T-helper 17 cell (primary cell): ENCODE results near the gene GPD1L. TPM values are rescaled to one million over a fixed set of nuclear protein-coding genes. Genes with fewer than 3 reads are reported as not detected.
A peak's percentile ranks its signal among the peaks of the same experiment; 100 is the strongest.
"Not testable (repeated sequence)": the region's sequence is repeated elsewhere in the genome, so short reads cannot be mapped to it uniquely, and the experiment has no call there.

Experiments used
- ATAC-seq: fragments of 150-1000 bp; cut with Tn5 transposase; 2 replicates; pipeline ENCODE4 v1.10.0; 2021; ENCODE audit warnings: mild to moderate bottlenecking, moderate library complexity
- DNase-seq, 3 donors: peaks; one replicate each; pipeline versions ENCODE4 v3.0.0 to v3.0.0-alpha.2; 2020 to 2021
- H3K9me3 ChIP-seq: one replicate; pipeline ENCODE4 v1.7.0; 2013; ENCODE audit warnings: low read length, mild to moderate bottlenecking; ENCODE audit not compliant: control insufficient read depth, poor library complexity, severe bottlenecking
- H3K27ac Mint-ChIP-seq: one replicate; pipeline ENCODE4 v1.8.0; 2022; ENCODE audit warnings: mild to moderate bottlenecking, moderate library complexity, mixed read lengths
- H3K27me3 Mint-ChIP-seq: one replicate; pipeline ENCODE4 v1.8.0; 2022; ENCODE audit warnings: mixed read lengths
- H3K36me3 Mint-ChIP-seq: one replicate; pipeline ENCODE4 v1.8.0; 2022; ENCODE audit warnings: low read depth, mixed read lengths
- H3K4me1 Mint-ChIP-seq: one replicate; pipeline ENCODE4 v1.8.0; 2022; ENCODE audit warnings: mild to moderate bottlenecking, mixed read lengths
- H3K4me3 Mint-ChIP-seq: one replicate; pipeline ENCODE4 v1.8.0; 2022; ENCODE audit warnings: mild to moderate bottlenecking, moderate library complexity, mixed read lengths
- total RNA-seq, 4 donors: library from RNA in 2 of 4; stranded (reverse) in 2 of 4; gene quantifications; one replicate each; pipeline ENCODE4 v1.2.3 and lab custom pipeline; 2022 to 2026

The GPD1L gene
- total RNA-seq (10 to 100 TPM; 24.1 to 32.6 TPM), total RNA-seq (lab: John Stamatoyannopoulos, UW) (52.0 to 54.5 reads per million in 2 donors)

DNA sequence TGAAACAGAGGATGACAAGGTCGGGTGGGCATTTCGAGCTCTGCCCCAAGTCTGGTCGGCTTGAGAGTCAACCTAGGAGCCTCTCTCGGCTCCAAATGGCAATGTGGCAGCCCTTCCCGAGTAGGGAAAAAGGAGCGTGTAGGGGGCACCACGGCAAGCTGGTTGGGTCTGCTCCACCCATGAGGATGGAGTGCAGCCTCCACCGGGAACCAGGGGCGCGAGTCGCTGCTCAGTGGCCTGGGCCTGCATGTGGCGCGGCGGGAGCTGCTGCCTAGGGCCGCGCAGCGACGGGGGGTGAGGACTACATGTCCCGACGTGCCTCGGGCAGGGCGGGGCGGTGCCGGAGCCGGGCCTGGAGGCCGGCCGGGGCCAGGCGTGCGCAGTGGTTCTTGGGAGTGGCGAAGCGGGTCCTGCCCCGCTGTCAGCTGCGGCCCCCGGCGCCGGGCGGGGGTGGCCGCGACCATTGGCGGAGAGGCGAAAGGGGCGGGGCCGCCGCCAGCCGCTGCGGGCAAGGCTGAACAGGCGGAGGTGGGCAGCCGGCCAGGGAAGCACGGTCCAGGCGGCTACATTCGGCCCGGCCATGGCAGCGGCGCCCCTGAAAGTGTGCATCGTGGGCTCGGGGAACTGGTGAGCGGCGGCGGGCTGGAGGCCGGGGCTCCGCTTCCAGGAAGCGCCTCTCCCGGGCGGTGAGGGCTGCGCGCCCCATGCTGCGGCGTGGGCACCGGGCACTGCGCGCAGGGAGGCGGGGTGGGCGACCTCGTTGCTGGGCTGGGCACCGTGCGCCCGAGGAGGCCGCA is at the start of gene GPD1L:
GPD1L (plus strand) TSS at position 489 of the 797 bp plus-strand sequence; CDS start at position 581, 92 bp downstream.
- ATAC-seq (peak; percentile 99), DNase-seq (peak; percentile 87 to 92 (median 87))
- peaks cover 22% of the 10 kb centered on the region for H3K4me1 Mint-ChIP-seq
- peak within 1 kb of the TSS; percentile 95 for H3K4me3 Mint-ChIP-seq
- peak within 1 kb of the TSS; percentile 82 for H3K27ac Mint-ChIP-seq
- no peaks in the 10 kb centered on the region for H3K9me3 ChIP-seq
- no peaks in the 10 kb centered on the region for H3K27me3 Mint-ChIP-seq
- H3K36me3 Mint-ChIP-seq = no peaks in the 10 kb centered on the region

DNA sequence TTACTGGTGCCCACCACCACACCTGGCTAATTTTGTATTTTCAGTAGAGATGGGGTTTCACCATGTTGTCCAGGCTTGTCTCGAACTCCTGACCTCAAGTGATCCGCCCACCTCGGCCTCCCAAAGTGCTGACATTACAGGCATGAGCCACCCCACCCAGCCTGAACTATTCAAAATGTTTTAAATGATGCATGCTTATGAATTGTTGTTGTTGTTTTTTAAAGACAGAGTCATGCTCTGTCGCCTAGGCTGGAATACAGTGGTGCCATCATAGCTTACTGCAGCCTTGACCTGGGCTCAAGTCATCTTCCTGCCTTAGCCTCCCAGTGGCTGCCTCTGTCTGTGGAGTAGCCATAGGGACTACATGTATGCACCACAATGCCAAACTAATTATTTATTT is 48.0 kb upstream of the GPD1L start:
- not testable (repeated sequence) for H3K4me1 Mint-ChIP-seq, DNase-seq, H3K27ac Mint-ChIP-seq, H3K9me3 ChIP-seq, ATAC-seq, H3K4me3 Mint-ChIP-seq, H3K36me3 Mint-ChIP-seq
- H3K27me3 Mint-ChIP-seq = peaks cover 18% of the 10 kb centered on the region

DNA sequence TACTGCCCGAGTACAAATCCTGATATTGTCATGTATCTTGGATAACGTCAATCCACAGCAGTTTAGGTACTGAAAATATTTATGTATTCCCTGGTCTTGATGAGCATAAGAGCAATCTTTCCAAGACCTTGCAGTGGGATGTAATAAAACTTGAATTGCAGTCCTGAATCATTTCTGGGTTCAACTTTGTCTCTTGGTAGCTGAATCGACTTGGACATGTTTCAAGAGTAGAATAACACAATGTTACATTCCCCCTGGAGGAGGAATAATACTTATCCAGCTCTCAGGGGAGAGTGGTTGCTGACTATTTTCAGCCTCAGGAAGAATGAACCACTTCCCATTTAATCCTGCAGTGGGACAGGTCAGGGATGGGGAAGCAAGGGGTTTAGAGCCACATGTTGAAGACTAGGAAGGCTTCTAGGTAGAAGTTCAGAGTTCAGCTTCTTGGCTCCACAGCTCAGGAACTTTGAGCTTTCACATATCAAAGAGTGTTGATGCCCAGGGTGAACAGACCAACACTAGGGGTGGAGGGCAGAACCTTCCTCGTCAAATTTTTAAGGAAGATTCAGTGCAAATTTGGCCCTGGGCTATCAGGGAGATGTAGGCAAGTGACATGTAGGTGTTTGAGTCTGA is 43.4 kb upstream of the GPD1L start:
- no peak for DNase-seq
- H3K9me3 ChIP-seq = no peaks in the 10 kb centered on the region
- ATAC-seq = no peak
- no peak overlapping the region for H3K4me3 Mint-ChIP-seq
- peaks cover 3% of the 10 kb centered on the region for H3K36me3 Mint-ChIP-seq
- no peaks in the 10 kb centered on the region for H3K4me1 Mint-ChIP-seq
- H3K27me3 Mint-ChIP-seq = no peaks in the 10 kb centered on the region
- H3K27ac Mint-ChIP-seq = no peak overlapping the region

- H3K36me3 Mint-ChIP-seq = no peaks in the 10 kb centered on the region
- no peaks in the 10 kb centered on the region for H3K4me1 Mint-ChIP-seq
- H3K4me3 Mint-ChIP-seq = no peak overlapping the region
- ATAC-seq = no peak
- no peak for DNase-seq
- H3K9me3 ChIP-seq = no peaks in the 10 kb centered on the region
- H3K27me3 Mint-ChIP-seq = no peaks in the 10 kb centered on the region
- H3K27ac Mint-ChIP-seq = no peak overlapping the region
These were observed 39.7 kb upstream of the GPD1L start for GRCh38 chr3:32066686-32067085.

- ATAC-seq, H3K4me3 Mint-ChIP-seq, H3K27me3 Mint-ChIP-seq, H3K9me3 ChIP-seq, H3K36me3 Mint-ChIP-seq, H3K27ac Mint-ChIP-seq, DNase-seq, H3K4me1 Mint-ChIP-seq: not testable (repeated sequence)
These were observed 32.2 kb upstream of the GPD1L start for GRCh38 chr3:32074194-32074593.

DNA sequence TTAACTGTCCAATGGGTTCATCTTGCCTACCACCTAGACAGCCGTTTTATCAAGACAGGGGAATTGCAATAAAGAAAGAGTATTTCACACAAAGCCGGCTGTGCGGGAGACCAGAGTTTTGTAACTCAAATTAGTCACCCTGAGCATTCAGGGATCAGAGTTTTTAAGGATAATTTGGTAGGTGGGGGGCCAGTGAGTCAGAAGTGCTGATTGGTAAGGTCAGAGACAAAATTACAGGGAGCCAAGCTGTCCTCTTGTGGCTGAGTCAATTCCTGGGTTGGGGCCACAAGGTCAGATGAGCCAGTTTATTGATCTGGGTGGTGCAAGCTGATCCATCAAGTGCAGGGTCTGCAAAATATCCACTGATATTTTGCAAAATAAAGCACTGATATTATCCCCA is 29.9 kb upstream of the GPD1L start:
- DNase-seq = no peak
- no peak overlapping the region for H3K27ac Mint-ChIP-seq
- H3K27me3 Mint-ChIP-seq = peaks cover 6% of the 10 kb centered on the region
- H3K36me3 Mint-ChIP-seq = peaks cover 4% of the 10 kb centered on the region
- no peak for ATAC-seq
- H3K9me3 ChIP-seq = no peaks in the 10 kb centered on the region
- H3K4me1 Mint-ChIP-seq = no peaks in the 10 kb centered on the region
- H3K4me3 Mint-ChIP-seq = no peak overlapping the region

DNA sequence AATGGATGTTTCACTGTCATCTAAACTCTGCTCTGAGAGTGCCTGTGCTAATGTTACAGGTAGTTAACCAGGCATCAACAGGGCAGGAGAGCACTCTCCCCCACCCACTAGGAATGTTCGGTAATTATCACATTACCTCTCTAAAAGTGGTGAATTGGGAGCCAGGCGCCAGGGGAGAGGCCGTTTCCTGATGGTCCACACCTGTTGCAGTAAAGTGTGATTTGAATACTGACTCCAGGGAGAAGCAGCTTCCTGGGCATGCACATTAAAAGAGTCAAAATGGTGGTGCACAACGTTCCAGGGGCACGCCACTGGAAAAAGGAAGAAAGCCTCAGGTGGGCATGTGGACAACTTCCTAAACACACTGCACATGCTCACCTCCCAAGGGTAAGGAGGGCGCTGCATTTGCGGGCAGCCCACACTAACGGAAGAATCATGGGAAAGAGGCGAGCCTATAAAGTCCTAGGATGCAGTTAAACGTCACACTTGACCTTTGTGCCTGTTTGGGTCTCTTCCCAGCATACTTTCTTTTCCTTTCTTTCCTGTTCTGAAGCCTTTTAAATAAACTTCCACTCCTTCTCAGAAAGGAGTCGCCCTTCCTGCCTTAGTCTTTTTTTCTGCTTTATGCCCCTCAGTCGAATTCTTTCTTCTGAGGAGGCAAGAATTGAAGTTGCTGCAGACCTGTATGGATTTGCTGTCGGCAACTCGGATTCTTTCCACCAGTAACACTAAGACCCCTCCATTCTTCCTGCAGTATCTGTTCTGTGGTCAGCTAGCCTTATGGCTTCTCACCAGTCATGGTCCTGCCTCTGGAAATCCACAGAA is 28.9 kb upstream of the GPD1L start:
- no peaks in the 10 kb centered on the region for H3K4me1 Mint-ChIP-seq
- H3K36me3 Mint-ChIP-seq = peaks cover 4% of the 10 kb centered on the region
- H3K9me3 ChIP-seq = no peaks in the 10 kb centered on the region
- H3K4me3 Mint-ChIP-seq = no peak overlapping the region
- ATAC-seq (no peak), DNase-seq (no peak)
- H3K27me3 Mint-ChIP-seq = peaks cover 6% of the 10 kb centered on the region
- H3K27ac Mint-ChIP-seq = no peak overlapping the region

GRCh38 chr3:32078085-32078634 is 28.3 kb upstream of the GPD1L start:
- no peaks in the 10 kb centered on the region for H3K9me3 ChIP-seq
- no peak for ATAC-seq
- Mint-ChIP-seq H3K4me1 (no peaks in the 10 kb centered on the region), H3K27me3 (peaks cover 6% of the 10 kb centered on the region), H3K27ac (no peak overlapping the region), H3K36me3 (peaks cover 4% of the 10 kb centered on the region), H3K4me3 (no peak overlapping the region)
- no peak for DNase-seq

DNA sequence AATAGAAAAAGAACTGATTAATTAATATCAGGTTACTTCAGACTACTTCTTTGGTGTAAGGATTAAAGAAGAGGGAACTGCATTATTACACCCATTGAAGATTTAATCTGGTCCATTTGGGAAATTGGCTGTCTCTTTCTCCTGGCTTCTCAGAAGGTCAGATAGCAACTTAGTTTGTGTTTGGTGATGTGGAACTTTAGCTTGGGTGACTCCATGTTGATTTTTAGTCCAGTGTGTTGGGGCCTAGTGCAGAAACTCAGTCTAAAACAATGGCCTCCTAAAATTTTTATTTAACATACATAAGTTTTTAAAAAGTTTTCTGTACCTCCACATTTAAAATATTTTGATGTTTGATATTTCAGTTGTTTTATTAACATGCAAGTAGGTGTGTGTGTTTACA is 27.6 kb upstream of the GPD1L start:
- ATAC-seq (no peak), DNase-seq (no peak)
- peaks cover 6% of the 10 kb centered on the region for H3K27me3 Mint-ChIP-seq
- no peak overlapping the region for H3K27ac Mint-ChIP-seq
- H3K9me3 ChIP-seq = no peaks in the 10 kb centered on the region
- no peaks in the 10 kb centered on the region for H3K4me1 Mint-ChIP-seq
- peaks cover 4% of the 10 kb centered on the region for H3K36me3 Mint-ChIP-seq
- H3K4me3 Mint-ChIP-seq = no peak overlapping the region

DNA sequence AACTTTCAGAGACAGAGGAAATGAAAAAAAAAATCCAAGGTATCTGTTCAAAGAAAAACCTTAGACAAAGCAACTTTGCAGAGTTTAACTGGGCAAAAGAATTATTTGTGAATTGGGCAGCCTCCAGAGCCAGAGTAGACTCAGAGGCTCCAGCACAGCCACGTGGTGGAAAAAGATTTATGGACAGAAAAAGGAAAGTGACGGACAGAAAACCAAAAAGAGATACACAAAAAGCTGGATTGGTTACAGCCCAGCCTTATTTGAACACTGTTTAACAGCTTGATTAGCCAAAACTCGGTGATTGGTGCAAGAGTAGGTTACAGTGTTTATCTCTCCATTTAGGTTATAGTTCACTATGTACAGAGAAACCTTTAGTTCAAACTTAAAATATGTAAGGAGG is 23.7 kb upstream of the GPD1L start:
- Mint-ChIP-seq H3K4me1 (no peaks in the 10 kb centered on the region), H3K27me3 (peaks cover 6% of the 10 kb centered on the region), H3K27ac (no peak overlapping the region), H3K36me3 (peaks cover 4% of the 10 kb centered on the region), H3K4me3 (no peak overlapping the region)
- no peaks in the 10 kb centered on the region for H3K9me3 ChIP-seq
- DNase-seq = no peak
- ATAC-seq = no peak

DNA sequence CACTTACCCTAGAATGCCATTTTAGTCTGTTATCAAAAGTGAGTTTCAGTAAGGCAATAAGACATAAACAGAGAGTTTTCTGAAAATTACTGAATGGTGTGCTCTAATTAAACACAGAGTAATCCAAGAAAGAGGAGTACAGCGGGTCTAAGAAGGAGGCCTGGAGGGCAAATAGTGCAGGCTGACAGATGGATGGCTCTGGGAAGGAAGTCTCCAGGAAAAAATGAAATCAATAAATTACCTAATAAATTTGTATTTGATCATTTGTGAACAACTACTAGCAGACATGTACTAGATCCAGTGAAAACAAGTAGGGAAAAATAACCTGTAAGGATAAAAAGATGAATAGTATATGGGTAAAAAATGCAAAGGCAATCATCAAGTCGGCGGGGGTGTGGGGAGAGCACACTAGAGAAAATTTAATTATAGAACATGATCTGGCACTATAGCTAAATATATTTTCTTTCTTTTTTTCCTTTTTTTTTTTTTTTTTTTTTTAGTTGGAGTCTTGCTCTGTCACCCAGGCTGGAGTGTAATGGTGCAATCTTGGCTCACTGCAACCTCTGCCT is 22.6 kb upstream of the GPD1L start:
- H3K36me3 Mint-ChIP-seq = peaks cover 4% of the 10 kb centered on the region
- no peaks in the 10 kb centered on the region for H3K4me1 Mint-ChIP-seq
- peaks cover 6% of the 10 kb centered on the region for H3K27me3 Mint-ChIP-seq
- no peaks in the 10 kb centered on the region for H3K9me3 ChIP-seq
- DNase-seq (no peak), ATAC-seq (no peak)
- no peak overlapping the region for H3K4me3 Mint-ChIP-seq
- no peak overlapping the region for H3K27ac Mint-ChIP-seq

DNA sequence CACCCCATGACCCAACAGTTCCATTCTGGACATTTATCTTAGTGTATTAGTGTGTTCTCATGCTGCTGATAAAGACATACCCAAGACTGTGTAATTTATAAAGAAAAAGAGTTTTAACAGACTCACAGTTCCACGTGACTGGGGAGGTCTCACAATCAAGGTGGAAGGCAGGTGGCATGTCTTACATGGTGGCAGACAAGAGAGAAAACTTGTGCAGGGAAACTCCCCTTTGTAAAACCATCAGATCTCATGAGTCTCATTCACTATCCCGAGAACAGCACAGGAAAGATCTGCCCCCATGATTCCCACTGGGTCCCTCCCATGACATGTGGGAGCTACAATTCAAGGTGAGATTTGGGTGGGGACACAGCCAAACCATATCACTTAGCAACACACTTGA is 21.6 kb upstream of the GPD1L start:
- Mint-ChIP-seq H3K4me3 (no peak overlapping the region), H3K27ac (no peak overlapping the region), H3K4me1 (no peaks in the 10 kb centered on the region), H3K36me3 (peaks cover 4% of the 10 kb centered on the region), H3K27me3 (peaks cover 6% of the 10 kb centered on the region)
- DNase-seq (no peak), ATAC-seq (no peak)
- H3K9me3 ChIP-seq = no peaks in the 10 kb centered on the region

GRCh38 chr3:32086464-32086863 is 20.0 kb upstream of the GPD1L start:
- DNase-seq = no peak
- ATAC-seq = no peak
- no peaks in the 10 kb centered on the region for H3K9me3 ChIP-seq

More at GRCh38 chr3:32086464-32086863, 20.0 kb upstream of the GPD1L start:
- Mint-ChIP-seq H3K36me3 (no peaks in the 10 kb centered on the region), H3K4me3 (no peak overlapping the region), H3K27me3 (no peaks in the 10 kb centered on the region), H3K4me1 (peaks cover 4% of the 10 kb centered on the region), H3K27ac (no peak overlapping the region)
